Duodenal mucosa (tissue), 2 donors: ENCODE data around the gene SF3B5.
"Not testable (repeated sequence)": the region's sequence is repeated elsewhere in the genome, so short reads cannot be mapped to it uniquely, and the experiment has no call there.

Experiments
- H3K27ac ChIP-seq: one replicate; pipeline ENCODE4 v1.7.0; 2013; ENCODE audit warnings: low read depth, low read length
- H3K27me3 ChIP-seq, 2 donors: one replicate each; pipeline ENCODE4 v1.7.0; 2013; ENCODE audit warnings: low read length in 2 of 2, control low read depth in 1 of 2; ENCODE audit not compliant: insufficient read depth in 2 of 2, control insufficient read depth in 1 of 2
- H3K36me3 ChIP-seq, 2 donors: one replicate each; pipeline ENCODE4 v1.7.0; 2013; ENCODE audit warnings: low read length in 2 of 2, control low read depth in 1 of 2; ENCODE audit not compliant: insufficient read depth in 2 of 2, control insufficient read depth in 1 of 2
- H3K4me1 ChIP-seq, 2 donors: one replicate each; pipeline ENCODE4 v1.7.0; 2013; ENCODE audit warnings: low read length in 2 of 2, control low read depth in 1 of 2; ENCODE audit not compliant: insufficient read depth in 2 of 2, control insufficient read depth in 1 of 2
- H3K4me3 ChIP-seq, 2 donors: one replicate each; pipeline ENCODE4 v1.7.0; 2013; ENCODE audit warnings: low read length in 2 of 2, low read depth in 1 of 2
- H3K9ac ChIP-seq, 2 donors: one replicate each; pipeline ENCODE4 v1.7.0; 2013; ENCODE audit warnings: low read length in 2 of 2, low read depth in 1 of 2
- H3K9me3 ChIP-seq, 2 donors: one replicate each; pipeline ENCODE4 v1.7.0; 2013; ENCODE audit warnings: low read length in 2 of 2, control low read depth in 1 of 2; ENCODE audit not compliant: control insufficient read depth in 1 of 2

The SF3B5 gene

GRCh38 chr6:144053601-144054000 lies 41.8 kb downstream of the SF3B5 start:
- H3K36me3 ChIP-seq, result no peaks in the 10 kb centered on the region
- no peaks in the 10 kb centered on the region for H3K9me3 ChIP-seq
- H3K27me3 ChIP-seq, result no peaks in the 10 kb centered on the region
- no peak overlapping the region for H3K27ac ChIP-seq
- no peak overlapping the region for H3K4me3 ChIP-seq
- peaks cover 0 to 12% of the 10 kb centered on the region in 2 donors for H3K4me1 ChIP-seq
- H3K9ac ChIP-seq, result no peak overlapping the region

GRCh38 chr6:144052488-144052887 lies 42.9 kb downstream of the SF3B5 start:
- H3K4me3 ChIP-seq, result no peak overlapping the region
- no peaks in the 10 kb centered on the region for H3K36me3 ChIP-seq
- H3K27me3 ChIP-seq, result no peaks in the 10 kb centered on the region
- H3K4me1 ChIP-seq, result peaks cover 0 to 12% of the 10 kb centered on the region in 2 donors
- no peaks in the 10 kb centered on the region for H3K9me3 ChIP-seq
- no peak overlapping the region for H3K9ac ChIP-seq
- H3K27ac ChIP-seq, result no peak overlapping the region

- no peaks in the 10 kb centered on the region for H3K9me3 ChIP-seq
- no peak overlapping the region for H3K4me3 ChIP-seq
- H3K36me3 ChIP-seq, result no peaks in the 10 kb centered on the region
- no peak overlapping the region for H3K27ac ChIP-seq
- no peaks in the 10 kb centered on the region for H3K27me3 ChIP-seq
- no peak overlapping the region for H3K9ac ChIP-seq
- H3K4me1 ChIP-seq, result no peaks in the 10 kb centered on the region
These were observed 46.0 kb downstream of the SF3B5 start for GRCh38 chr6:144049386-144049785.

- Histone ChIP-seq H3K4me1 (no peaks in the 10 kb centered on the region), H3K36me3 (no peaks in the 10 kb centered on the region), H3K27ac (no peak overlapping the region), H3K9ac (no peak overlapping the region), H3K27me3 (no peaks in the 10 kb centered on the region), H3K4me3 (no peak overlapping the region), H3K9me3 (no peaks in the 10 kb centered on the region)
These were observed 47.7 kb downstream of the SF3B5 start for GRCh38 chr6:144047688-144048087.

GRCh38 chr6:144046672-144047071 lies 48.7 kb downstream of the SF3B5 start:
- H3K4me1 ChIP-seq, H3K27ac ChIP-seq, H3K27me3 ChIP-seq, H3K36me3 ChIP-seq, H3K4me3 ChIP-seq, H3K9ac ChIP-seq, H3K9me3 ChIP-seq: not testable (repeated sequence)

GRCh38 chr6:144044989-144045388 lies 50.4 kb downstream of the SF3B5 start:
- not testable (repeated sequence) for H3K4me3 ChIP-seq, H3K36me3 ChIP-seq, H3K9ac ChIP-seq, H3K4me1 ChIP-seq, H3K9me3 ChIP-seq, H3K27me3 ChIP-seq, H3K27ac ChIP-seq
